GM21381 (cell line): ENCODE results near the gene WDR45B.

ENCODE experiments used
- ATAC-seq: cut with Tn5 transposase; IDR thresholded peaks from one replicate; pipeline ENCODE4 v1.9.1; 2021; ENCODE audit warnings: mild to moderate bottlenecking, moderate library complexity; ENCODE audit not compliant: unreplicated experiment

The WDR45B gene

DNA sequence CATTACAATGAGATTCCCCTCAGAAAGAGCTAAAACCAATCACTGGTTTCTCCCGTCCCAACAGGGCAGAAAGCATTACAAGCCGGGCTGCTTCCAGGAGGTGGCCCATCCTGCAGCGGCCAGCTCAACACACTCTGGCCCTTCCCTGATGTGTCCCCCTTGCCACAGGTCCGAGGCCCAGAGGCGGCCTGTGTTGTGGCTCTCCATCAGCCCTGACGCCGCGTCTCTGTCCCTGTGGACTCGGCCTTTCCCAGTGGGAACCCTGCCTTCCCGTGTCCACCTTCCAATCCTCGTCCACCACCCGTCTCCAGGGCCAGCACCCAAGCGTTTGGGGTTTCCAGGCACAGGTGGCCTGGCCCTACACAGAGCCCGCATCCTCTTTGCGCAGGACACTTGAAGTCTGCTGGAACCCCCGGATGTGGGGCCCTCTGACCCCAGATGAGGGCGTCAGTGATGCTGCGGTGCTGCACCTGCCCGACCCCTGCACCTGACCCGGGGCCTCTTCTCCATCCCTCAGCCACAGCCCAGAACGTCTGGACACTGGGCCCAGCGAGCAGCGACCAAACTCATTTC is 29.2 kb upstream of the WDR45B start:
- ATAC-seq: no peak

- no peak for ATAC-seq
Observed at GRCh38 chr17:82675476-82676245, 27.4 kb upstream of the WDR45B start.

- ATAC-seq: no peak
Observed at GRCh38 chr17:82674656-82675475, 26.6 kb upstream of the WDR45B start.

DNA sequence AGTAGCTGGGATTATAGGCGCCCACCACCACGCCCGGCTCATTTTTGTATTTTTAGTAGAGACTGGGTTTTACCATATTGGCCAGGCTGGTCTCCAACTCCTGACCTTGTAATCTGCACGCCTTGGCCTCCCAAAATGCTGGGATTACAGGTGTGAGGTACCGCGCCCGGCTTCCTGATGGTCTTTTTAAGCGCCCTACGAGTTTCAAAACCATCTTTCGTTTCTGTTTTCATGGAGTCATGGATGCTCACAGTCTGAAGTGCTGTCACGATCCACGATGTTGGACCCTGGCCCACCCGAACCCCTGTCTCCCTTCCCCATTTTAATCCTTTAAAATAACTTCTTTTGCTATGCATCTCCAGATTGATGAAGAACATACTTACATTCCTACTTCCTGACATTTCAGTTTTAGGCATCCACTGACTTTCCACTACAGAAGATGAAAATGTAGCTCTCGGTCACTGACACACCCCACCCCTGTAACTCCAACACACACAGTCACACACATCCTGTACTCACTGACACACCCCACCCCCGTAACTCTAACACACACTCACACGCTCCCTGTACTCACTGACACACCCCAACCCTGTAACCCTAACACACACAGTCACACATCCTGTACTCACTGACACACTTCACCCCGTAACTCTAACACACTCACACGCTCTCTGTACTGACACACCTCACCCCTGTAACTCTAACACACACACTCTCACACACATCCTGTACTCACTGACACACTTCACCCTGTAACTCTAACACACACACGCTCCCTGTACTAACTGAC is 22.6 kb upstream of the WDR45B start:
- ATAC-seq: no peak

- peak; percentile 55 for ATAC-seq
Observed at GRCh38 chr17:82668631-82669099, 20.4 kb upstream of the WDR45B start.

GRCh38 chr17:82668024-82668630 is 19.9 kb upstream of the WDR45B start:
- ATAC-seq: no peak

DNA sequence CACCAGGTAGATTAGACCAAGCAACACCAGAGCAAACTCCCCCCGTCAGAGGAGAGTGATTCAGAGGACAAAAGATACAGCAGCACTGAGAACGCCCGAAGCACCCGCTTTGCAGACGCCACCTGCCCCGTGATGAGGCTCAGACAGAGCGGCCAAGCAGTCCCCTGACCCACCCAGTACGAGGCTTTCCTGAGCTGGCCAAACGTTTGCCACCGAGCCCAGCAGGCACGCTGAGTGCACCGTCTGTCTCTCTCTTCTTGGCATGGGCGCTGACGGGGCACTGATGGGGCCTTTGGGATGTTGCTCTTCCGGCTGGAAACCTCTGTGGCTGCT is 19.4 kb upstream of the WDR45B start:
- no peak for ATAC-seq

DNA sequence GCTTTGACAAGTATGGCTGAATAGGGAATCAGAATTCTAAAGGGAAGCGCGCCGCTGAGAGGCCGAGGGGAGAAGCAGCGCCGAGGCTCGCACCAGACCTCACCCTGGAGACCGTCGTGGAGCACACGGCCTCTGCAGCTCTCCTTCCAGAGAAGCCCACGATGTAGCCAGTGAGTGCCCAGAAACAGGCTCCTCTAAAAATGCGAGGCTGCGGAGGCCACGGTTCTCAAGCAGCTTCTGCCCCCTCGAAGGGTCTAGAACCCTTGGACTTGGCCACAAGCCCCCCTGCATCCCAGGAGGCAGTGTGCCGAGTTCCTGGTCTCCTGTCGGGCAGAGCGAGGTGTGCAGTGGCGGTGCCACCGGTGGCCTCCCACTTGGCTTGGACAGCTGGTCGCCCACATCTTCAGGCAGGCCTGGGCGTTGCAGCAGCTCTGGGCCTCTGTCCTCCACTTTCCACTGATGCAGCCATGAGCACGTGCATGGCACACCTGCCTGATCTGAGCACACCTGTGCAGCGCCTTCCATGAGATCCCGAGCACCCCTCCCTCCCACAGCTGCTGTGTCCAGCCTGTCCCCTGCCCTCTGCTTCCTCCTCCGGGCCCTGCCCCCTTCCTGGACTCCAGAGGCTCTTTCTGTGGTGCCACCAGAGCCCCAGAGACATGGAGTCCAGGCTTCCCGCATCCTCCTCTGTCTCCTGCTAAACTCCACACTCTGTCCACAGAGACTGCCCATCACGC is 18.9 kb upstream of the WDR45B start:
- ATAC-seq: no peak

DNA sequence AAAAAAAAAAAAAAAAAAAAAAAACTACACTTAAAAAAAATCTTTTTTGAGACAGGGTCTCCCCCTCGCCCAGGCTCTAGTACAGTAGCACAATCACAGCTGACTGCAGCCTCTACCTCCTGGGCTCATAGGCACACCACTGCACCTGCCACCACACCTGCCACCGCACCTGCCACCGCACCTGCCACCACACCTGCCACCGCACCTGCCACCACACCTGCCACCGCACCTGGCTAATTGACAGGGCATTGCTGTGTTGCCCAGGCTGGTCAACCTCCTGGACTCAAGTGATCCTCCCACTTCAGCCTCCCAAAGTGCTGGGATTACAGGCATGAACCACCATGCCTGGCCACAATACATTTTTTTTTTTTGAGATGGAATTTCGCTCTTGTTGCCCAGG is 17.6 kb upstream of the WDR45B start:
- no peak for ATAC-seq

DNA sequence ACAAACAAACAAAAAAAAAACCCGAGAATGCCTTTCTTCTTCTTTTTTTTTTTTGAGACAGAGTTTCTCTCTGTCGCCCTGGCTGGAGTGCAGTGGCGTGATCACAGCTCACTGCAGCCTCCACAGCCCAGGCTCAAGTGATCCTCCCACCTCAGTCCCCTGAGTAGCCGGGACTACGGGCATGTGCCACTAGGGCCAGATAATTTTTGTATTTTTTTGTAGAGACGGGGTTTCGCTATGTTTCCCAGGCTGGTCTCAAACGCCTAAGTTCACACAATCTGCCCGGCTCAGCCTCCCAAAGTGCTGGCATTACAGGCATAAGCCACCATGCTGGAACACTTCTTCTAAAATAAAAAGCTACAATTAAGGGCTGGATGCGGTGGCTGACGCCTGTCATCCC is 17.0 kb upstream of the WDR45B start:
- no peak for ATAC-seq

GRCh38 chr17:82664701-82665182 is 16.5 kb upstream of the WDR45B start:
- ATAC-seq: no peak

GRCh38 chr17:82664276-82664575 is 16.0 kb upstream of the WDR45B start:
- ATAC-seq: no peak

DNA sequence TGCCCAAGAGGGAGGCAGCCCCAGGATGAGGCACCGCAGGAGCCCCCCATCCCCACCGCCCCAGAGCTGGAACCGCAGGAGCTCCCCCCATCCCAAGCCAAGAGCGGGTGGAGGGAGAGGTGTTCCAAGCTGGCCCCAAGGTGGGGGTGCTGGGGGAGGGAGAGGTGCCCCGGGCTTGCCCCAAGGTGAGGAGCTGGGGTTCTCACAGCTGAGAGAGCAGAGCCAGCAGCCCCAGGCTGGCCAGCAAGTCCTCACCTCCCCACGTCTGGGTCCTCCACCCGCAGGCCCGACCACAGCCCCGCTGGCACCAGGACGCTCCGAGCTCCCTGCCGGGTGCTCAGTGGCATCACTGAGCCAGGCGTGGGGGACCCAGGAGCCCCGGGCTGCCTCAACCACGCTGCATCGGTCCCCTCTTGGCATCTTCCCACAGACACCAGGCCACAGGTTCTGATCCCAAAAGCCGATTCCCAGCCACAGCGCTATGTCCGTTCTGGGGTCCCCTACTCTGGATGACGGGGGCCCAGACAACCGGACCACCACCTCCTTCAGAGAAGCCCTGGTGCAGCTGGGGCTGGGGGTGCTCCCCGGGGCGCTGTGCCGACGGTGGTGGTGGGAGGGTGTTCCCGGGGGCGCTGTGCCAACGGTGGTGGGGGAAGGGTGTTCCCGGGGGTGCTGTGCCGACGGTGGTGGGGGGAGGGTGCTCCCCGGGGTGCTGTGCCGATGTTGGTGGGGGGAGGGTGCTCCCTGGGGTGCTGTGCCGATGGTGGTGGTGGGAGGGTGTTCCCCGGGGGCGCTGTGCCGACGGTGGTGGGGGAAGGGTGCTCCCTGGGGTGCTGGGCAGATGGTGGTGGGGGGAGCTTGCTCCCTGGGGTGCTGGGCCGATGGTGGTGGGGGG is 15.4 kb upstream of the WDR45B start:
- ATAC-seq: no peak

GRCh38 chr17:82662711-82663261 is 14.5 kb upstream of the WDR45B start:
- no peak for ATAC-seq

GRCh38 chr17:82661717-82662683 is 13.8 kb upstream of the WDR45B start:
- ATAC-seq: no peak

DNA sequence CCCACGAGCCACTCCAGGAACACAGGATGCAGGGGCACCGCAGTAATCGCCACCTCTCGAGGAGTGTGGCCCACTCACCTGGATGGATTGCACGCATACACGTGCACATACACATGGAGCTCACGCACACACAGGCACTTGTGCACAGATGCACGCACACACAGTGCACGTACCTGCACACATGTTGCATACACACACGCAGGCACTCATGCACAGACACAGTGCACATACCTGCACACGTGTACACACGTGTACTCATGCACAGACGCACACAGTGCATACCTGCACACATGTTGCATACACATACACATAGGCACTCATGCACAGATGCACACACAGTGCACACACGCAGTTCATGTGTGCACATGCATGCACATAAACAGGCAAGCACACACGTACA is 11.6 kb upstream of the WDR45B start:
- no peak for ATAC-seq

DNA sequence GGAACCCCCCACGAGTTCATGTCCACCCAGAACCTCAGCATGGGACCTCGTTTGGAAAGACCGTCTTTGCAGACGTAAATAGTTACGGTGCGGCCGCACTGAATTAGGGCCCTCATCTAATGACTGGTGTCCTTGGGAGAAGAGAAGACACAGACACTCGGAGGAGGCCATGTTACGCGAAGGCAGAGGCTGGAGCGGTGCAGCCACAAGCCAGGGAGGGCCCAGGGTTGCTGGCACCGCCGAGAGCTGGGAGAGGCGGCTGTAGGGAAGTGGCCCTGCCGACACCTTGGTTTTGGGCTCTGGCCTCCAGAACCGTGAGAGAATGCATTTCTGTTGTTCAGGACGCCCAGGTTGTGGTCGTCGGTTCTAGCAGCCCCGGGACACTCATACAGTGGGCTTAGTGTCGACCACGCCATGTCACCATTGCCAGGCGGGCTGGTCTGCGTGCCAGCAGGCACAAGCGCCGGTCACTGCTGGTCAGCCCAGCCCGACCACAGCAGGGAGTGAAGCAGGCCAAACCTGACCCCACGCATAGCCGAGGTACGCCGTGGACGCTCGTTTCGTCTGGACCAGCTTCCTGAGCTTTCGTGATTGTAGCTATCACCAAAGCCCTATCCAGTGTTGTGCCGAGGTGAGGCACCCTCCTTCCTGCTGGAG is 10.7 kb upstream of the WDR45B start:
- no peak for ATAC-seq
